ENCODE measurements around the gene TGM5. TPM values are rescaled to one million over a fixed set of nuclear protein-coding genes. Genes with fewer than 3 reads are reported as not detected.

TGM5 gene
- total and polyA plus RNA-seq, 2 experiments from 2014 or later: not detected

GRCh38 chr15:43241100-43241499 lies 25.6 kb downstream of the TGM5 start:
- TF ChIP-seq EZH2phosphoT487 (IDR thresholded peaks at IDR 0.05; ENCODE audit: unreplicated experiment) (no peak), POLR2AphosphoS5 (IDR thresholded peaks at IDR 0.05; ENCODE audit: low read depth) (no peak), REST (IDR thresholded peaks at IDR 0.05; ENCODE audit: unreplicated experiment) (no peak), EZH2 (IDR thresholded peaks at IDR 0.05; ENCODE audit: low read depth, unreplicated experiment) (no peak), JUNB (IDR thresholded peaks at IDR 0.05; ENCODE audit: unreplicated experiment) (no peak), ETS1 (IDR thresholded peaks at IDR 0.05) (no peak), NANOG (IDR thresholded peaks at IDR 0.05; ENCODE audit: borderline replicate concordance) (no peak), CTCF (conservative IDR thresholded peaks at IDR 0.05; ENCODE audit: low read depth in 2 of 2) (no peak), STAT1 (IDR thresholded peaks at IDR 0.05; ENCODE audit: unreplicated experiment) (no peak), ZNF331 (CRISPR knock-in tag; IDR thresholded peaks at IDR 0.05; ENCODE audit: low read depth) (no peak), CREB1 (CRISPR knock-in tag; IDR thresholded peaks at IDR 0.05; ENCODE audit: low read depth) (no peak), ZNF114 (CRISPR knock-in tag; IDR thresholded peaks at IDR 0.05) (no peak), ZNF462 (CRISPR knock-in tag; IDR thresholded peaks at IDR 0.05) (no peak)
- no peaks in the 10 kb centered on the region for H3K9me3 Mint-ChIP-seq
- no peaks in the 10 kb centered on the region for H3K4me1 ChIP-seq (ENCODE audit: insufficient read depth)
- no peaks in the 10 kb centered on the region for H3K4me1 Mint-ChIP-seq
- ATAC-seq: no peak
- peaks cover 5% of the 10 kb centered on the region for H3K27me3 Mint-ChIP-seq (ENCODE audit: insufficient read depth, low read depth, poor library complexity)
- H3K79me2 ChIP-seq (replicated peaks; ENCODE audit: insufficient read depth): no peaks in the 10 kb centered on the region
- H3K36me3 Mint-ChIP-seq (ENCODE audit: low read depth): no peaks in the 10 kb centered on the region
- H3K27ac ChIP-seq (ENCODE audit: low read depth): no peak overlapping the region
- no peak overlapping the region for H3K4me3 ChIP-seq
- DNase-seq (ENCODE audit: low spot score): no peak
- no peaks in the 10 kb centered on the region for H3K36me3 ChIP-seq (ENCODE audit: insufficient read depth)
- H2AFZ ChIP-seq: no peak overlapping the region
- 0 out of 2 replicates have a peak, but pooled peaks cover 2% of the 10 kb centered on the region for H3K9me2 ChIP-seq (ENCODE audit: insufficient read depth)
- no peak overlapping the region for H3K4me3 Mint-ChIP-seq
- H3K4me2 ChIP-seq: no peak overlapping the region
- H3K27me3 ChIP-seq (ENCODE audit: insufficient read depth): no peaks in the 10 kb centered on the region
- no peaks in the 10 kb centered on the region for H4K20me1 ChIP-seq (replicated peaks; ENCODE audit: insufficient read depth)
- H3K27ac Mint-ChIP-seq: no peak overlapping the region
- no peaks in the 10 kb centered on the region for H3F3A ChIP-seq (replicated peaks; ENCODE audit: low read depth)
